K562 (cell line): Measurements from ENCODE around the gene DEFB124. TPM values are rescaled to one million over a fixed set of nuclear protein-coding genes. Genes with fewer than 3 reads are reported as not detected.
A peak's percentile ranks its signal among the peaks of the same experiment; 100 is the strongest.

Experiments used
- DDX20 ChIP-seq: fragments of 450-650 bp; IDR thresholded peaks from 2 replicates; pipeline ENCODE4 v1.6.1; 2016; ENCODE audit warnings: missing genetic modification characterization, low read depth, mild to moderate bottlenecking, missing compliant biosample characterization, moderate library complexity
- DMBX1 ChIP-seq: fragments of 250-450 bp; sonication (Bioruptor Pico); IDR thresholded peaks from 2 replicates; pipeline ENCODE4 v1.8.0; 2022; ENCODE audit warnings: inconsistent platforms, mild to moderate bottlenecking, moderate library complexity, borderline replicate concordance
- ELF1 ChIP-seq: fragments of 200-800 bp; sonication (Bioruptor generic); IDR thresholded peaks from 2 replicates; pipeline ENCODE4 v1.6.1; 2016; ENCODE audit warnings: missing genetic modification characterization, missing compliant biosample characterization
- JUND ChIP-seq, 2 experiments: IDR thresholded peaks; 2 replicates in 1 of 2; 3 replicates in 1 of 2; pipeline ENCODE4 v1.6.1; 2011; ENCODE audit warnings: borderline replicate concordance in 2 of 2, low read depth in 2 of 2, low read length in 2 of 2, improper control_type of control experiment in 1 of 2, missing biosample characterization in 1 of 2, missing genetic modification characterization in 1 of 2, missing genetic modification reagents in 1 of 2
- KLF6 ChIP-seq: fragments of 250-450 bp; sonication (Bioruptor Pico); IDR thresholded peaks from 2 replicates; pipeline ENCODE4 v1.4.0; 2020; ENCODE audit warnings: mild to moderate bottlenecking, moderate library complexity, borderline replicate concordance
- PTTG1 ChIP-seq: fragments of 450-650 bp; IDR thresholded peaks from 2 replicates; pipeline ENCODE4 v1.6.1; 2016; ENCODE audit warnings: low read depth, mild to moderate bottlenecking, missing genetic modification characterization, missing compliant biosample characterization
- SMAD3 ChIP-seq: fragments of 450-650 bp; formaldehyde crosslinking; conservative IDR thresholded peaks from 2 replicates; pipeline ENCODE4 v1.4.0; 2020; ENCODE audit warnings: mild to moderate bottlenecking
- STAG1 ChIP-seq: sonication (generic); formaldehyde crosslinking; IDR thresholded peaks from 2 replicates; pipeline ENCODE4 v1.5.0; 2020; ENCODE audit warnings: missing genetic modification reagents, borderline replicate concordance
- XRCC5 ChIP-seq: fragments of 200-400 bp; formaldehyde crosslinking; IDR thresholded peaks from 2 replicates; pipeline ENCODE4 v1.6.1; 2017; ENCODE audit warnings: low read depth, mild to moderate bottlenecking, low read length
- ZNF134 ChIP-seq: fragments of 250-450 bp; sonication (Bioruptor Pico); conservative IDR thresholded peaks from 2 replicates; pipeline ENCODE4 v1.4.0; 2020
- ZNF174 ChIP-seq: fragments of 250-450 bp; sonication (Bioruptor Pico); IDR thresholded peaks from 2 replicates; pipeline ENCODE4 v1.4.0; 2020; ENCODE audit warnings: mild to moderate bottlenecking
- ZNF239 ChIP-seq: fragments of 250-450 bp; sonication (Bioruptor Pico); IDR thresholded peaks from 2 replicates; pipeline ENCODE4 v1.4.0; 2020; ENCODE audit warnings: mild to moderate bottlenecking
- polyA plus RNA-seq, 8 experiments: library from polyadenylated mRNA; depleted of rRNA in 4 of 8; stranded (reverse) in 5 of 8; unstranded in 3 of 8; fragments of >200 nt; fragmentation: Nextera tagmentation in 2 of 8; fragmentation: Illumina TruSeq in 1 of 8; extraction: Ambion mirVana in 2 of 8; extraction: Trizol in 1 of 8; gene quantifications; 2 replicates each; pipeline versions ENCODE4 v1.2.1 to v1.2.3, GENCODE V29; 2011 to 2014; ENCODE audit warnings: inconsistent platforms in 1 of 8, missing spikeins in 1 of 8
- total RNA-seq, 7 experiments: library from RNA; depleted of rRNA in 6 of 7; stranded (reverse); fragments of >200 nt in 6 of 7; fragmentation: Illumina TruSeq in 2 of 7; extraction: Trizol in 2 of 7; gene quantifications; 2 replicates each; pipeline versions ENCODE4 v1.2.1 to v1.2.3, GENCODE V29; 2011 to 2021; ENCODE audit warnings: low replicate concordance in 1 of 7
- TF ChIP-seq, protein P1 (sequence below), 3 experiments: fragments of 200-800 bp in 1 of 3; sonication (Bioruptor generic) in 1 of 3; sonication (generic) in 1 of 3; formaldehyde crosslinking in 1 of 3; IDR thresholded peaks; 2 replicates each; pipeline versions ENCODE4 v1.6.1 to v1.8.0; 2016 to 2022; ENCODE audit warnings: mild to moderate bottlenecking in 2 of 3, missing compliant biosample characterization in 2 of 3, missing genetic modification characterization in 2 of 3, missing genetic modification reagents in 1 of 3
- TF ChIP-seq, protein P2 (sequence below): fragments of 450-650 bp; IDR thresholded peaks from 2 replicates; pipeline ENCODE4 v1.6.1; 2016; ENCODE audit warnings: low read depth
- TF ChIP-seq, protein P3 (sequence below): fragments of 250-450 bp; sonication (Bioruptor Pico); IDR thresholded peaks from 2 replicates; pipeline ENCODE4 v1.4.0; 2020; ENCODE audit warnings: mild to moderate bottlenecking

The DEFB124 gene
- total and polyA plus RNA-seq, 9 of the 15 experiments (the other 6 are each of a cell fraction or from before 2014, with no cell fraction given), result not detected

DNA sequence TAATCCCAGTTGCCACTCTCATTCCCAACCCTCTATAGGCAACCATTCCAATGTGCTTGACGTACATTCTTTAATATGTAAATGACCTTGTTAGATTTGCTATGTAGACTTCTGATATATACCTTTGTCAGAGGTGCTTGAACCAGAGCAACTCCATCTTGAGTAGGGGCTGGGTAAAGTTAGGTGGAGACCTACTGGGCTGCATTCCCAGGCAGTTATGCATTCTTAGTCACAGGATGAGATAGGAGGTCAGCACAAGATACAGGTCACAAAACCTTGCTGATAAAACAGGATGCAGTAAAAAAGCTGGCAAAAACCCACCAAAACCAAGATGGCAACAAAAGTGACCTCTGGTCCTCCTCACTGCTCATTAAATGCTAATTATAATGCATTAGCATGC, 31.0 kb upstream of the DEFB124 start (continued):
- TF ChIP-seq, protein P1, sequence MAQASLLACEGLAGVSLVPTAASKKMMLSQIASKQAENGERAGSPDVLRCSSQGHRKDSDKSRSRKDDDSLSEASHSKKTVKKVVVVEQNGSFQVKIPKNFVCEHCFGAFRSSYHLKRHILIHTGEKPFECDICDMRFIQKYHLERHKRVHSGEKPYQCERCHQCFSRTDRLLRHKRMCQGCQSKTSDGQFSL (CRISPR knock-in tag; IDR thresholded peaks at IDR 0.05), result no peak
- TF ChIP-seq, protein P1 (tag; IDR thresholded peaks at IDR 0.05), result peak in 1 of 2 experiments; percentile 85; a peak in 2 of 4 replicates
- TF ChIP-seq ZNF239 (CRISPR knock-in tag) (peak; percentile 68), STAG1 (CRISPR knock-in tag) (no peak), KLF6 (CRISPR knock-in tag) (peak; percentile 62; the same call in 1 of the 2 replicates), DDX20 (tag) (peak; percentile 44; the same call in 1 of the 2 replicates), PTTG1 (tag) (peak; percentile 69), ZNF174 (CRISPR knock-in tag) (no peak), ELF1 (tag) (no peak), XRCC5 (no peak), JUND (IDR thresholded peaks at IDR 0.05; ENCODE audit: borderline replicate concordance, low read depth, low read length) (no peak), JUND (tag; IDR thresholded peaks at IDR 0.05; ENCODE audit: borderline replicate concordance, low read depth, low read length) (peak; percentile 15; the same call in 1 of the 3 replicates), SMAD3 (peak; percentile 81), ZNF134 (CRISPR knock-in tag) (0 out of 2 replicates have a peak, but pooled peaks have one; percentile 21), DMBX1 (CRISPR knock-in tag) (peak; percentile 70; the same call in 1 of the 2 replicates)
- TF ChIP-seq, protein P2, sequence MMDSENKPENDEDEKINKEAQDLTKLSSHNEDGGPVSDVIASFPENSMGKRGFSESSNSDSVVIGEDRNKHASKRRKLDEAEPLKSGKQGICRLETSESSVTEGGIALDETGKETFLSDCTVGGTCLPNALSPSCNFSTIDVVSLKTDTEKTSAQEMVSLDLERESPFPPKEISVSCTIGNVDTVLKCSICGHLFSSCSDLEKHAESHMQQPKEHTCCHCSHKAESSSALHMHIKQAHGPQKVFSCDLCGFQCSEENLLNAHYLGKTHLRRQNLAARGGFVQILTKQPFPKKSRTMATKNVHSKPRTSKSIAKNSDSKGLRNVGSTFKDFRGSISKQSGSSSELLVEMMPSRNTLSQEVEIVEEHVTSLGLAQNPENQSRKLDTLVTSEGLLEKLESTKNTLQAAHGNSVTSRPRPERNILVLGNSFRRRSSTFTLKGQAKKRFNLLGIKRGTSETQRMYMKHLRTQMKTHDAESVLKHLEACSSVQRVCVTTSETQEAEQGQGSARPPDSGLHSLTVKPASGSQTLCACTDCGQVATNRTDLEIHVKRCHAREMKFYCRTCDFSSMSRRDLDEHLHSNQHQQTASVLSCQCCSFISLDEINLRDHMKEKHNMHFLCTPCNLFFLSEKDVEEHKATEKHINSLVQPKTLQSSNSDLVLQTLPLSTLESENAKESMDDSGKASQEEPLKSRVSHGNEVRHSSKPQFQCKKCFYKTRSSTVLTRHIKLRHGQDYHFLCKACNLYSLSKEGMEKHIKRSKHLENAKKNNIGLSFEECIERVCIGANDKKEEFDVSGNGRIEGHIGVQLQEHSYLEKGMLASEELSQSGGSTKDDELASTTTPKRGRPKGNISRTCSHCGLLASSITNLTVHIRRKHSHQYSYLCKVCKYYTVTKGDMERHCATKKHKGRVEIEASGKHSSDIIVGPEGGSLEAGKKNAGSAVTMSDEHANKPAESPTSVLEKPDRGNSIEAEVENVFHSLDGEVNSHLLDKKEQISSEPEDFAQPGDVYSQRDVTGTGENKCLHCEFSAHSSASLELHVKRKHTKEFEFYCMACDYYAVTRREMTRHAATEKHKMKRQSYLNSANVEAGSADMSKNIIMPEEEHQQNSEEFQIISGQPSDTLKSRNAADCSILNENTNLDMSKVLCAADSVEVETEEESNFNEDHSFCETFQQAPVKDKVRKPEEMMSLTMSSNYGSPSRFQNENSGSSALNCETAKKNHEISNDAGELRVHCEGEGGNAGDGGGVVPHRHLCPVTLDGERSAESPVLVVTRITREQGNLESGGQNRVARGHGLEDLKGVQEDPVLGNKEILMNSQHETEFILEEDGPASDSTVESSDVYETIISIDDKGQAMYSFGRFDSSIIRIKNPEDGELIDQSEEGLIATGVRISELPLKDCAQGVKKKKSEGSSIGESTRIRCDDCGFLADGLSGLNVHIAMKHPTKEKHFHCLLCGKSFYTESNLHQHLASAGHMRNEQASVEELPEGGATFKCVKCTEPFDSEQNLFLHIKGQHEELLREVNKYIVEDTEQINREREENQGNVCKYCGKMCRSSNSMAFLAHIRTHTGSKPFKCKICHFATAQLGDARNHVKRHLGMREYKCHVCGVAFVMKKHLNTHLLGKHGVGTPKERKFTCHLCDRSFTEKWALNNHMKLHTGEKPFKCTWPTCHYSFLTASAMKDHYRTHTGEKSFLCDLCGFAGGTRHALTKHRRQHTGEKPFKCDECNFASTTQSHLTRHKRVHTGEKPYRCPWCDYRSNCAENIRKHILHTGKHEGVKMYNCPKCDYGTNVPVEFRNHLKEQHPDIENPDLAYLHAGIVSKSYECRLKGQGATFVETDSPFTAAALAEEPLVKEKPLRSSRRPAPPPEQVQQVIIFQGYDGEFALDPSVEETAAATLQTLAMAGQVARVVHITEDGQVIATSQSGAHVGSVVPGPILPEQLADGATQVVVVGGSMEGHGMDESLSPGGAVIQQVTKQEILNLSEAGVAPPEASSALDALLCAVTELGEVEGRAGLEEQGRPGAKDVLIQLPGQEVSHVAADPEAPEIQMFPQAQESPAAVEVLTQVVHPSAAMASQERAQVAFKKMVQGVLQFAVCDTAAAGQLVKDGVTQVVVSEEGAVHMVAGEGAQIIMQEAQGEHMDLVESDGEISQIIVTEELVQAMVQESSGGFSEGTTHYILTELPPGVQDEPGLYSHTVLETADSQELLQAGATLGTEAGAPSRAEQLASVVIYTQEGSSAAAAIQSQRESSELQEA, result no peak
- TF ChIP-seq, protein P3, sequence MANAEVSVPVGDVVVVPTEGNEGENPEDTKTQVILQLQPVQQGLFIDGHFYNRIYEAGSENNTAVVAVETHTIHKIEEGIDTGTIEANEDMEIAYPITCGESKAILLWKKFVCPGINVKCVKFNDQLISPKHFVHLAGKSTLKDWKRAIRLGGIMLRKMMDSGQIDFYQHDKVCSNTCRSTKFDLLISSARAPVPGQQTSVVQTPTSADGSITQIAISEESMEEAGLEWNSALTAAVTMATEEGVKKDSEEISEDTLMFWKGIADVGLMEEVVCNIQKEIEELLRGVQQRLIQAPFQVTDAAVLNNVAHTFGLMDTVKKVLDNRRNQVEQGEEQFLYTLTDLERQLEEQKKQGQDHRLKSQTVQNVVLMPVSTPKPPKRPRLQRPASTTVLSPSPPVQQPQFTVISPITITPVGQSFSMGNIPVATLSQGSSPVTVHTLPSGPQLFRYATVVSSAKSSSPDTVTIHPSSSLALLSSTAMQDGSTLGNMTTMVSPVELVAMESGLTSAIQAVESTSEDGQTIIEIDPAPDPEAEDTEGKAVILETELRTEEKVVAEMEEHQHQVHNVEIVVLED, result 0 out of 2 replicates have a peak, but pooled peaks have one; percentile 32
